Mucosa of descending colon (tissue), 3 donors: Measurements from ENCODE around the gene FBLN1. TPM values are rescaled to one million over a fixed set of nuclear protein-coding genes. Genes with fewer than 3 reads are reported as not detected.

Experiments used
- ATAC-seq: fragments of 200-7000 bp; cut with Tn5 transposase; one replicate; pipeline ENCODE4 v1.9.1; 2020; ENCODE audit warnings: mild to moderate bottlenecking, moderate library complexity
- DNase-seq, 3 donors: peaks; one replicate each; pipeline ENCODE4 v3.0.0-alpha.2; 2020
- H3K36me3 ChIP-seq: fragments of 200-600 bp; one replicate; pipeline ENCODE4 v1.8.0; 2021; ENCODE audit warnings: low read depth, mild to moderate bottlenecking
- H3K4me1 ChIP-seq: fragments of 200-600 bp; one replicate; pipeline ENCODE4 v1.8.0; 2021; ENCODE audit warnings: low read depth, mild to moderate bottlenecking
- H3K4me3 ChIP-seq: fragments of 200-600 bp; one replicate; pipeline ENCODE4 v1.8.0; 2021; ENCODE audit warnings: mild to moderate bottlenecking
- H3K9me3 ChIP-seq: fragments of 200-600 bp; one replicate; pipeline ENCODE4 v1.8.0; 2021; ENCODE audit warnings: mild to moderate bottlenecking
- intact Hi-C, 2 donors: fragments of 100-400 bp; cut with DNase I in 1 of 2; cut with micrococcal nuclease in 1 of 2; formaldehyde crosslinking; loops; one replicate each; pipeline versions ENCODE4 v1.11.0 to v1.11.1; 2022; cut with DNase I, micrococcal nuclease
- total RNA-seq, 3 donors: library from RNA; stranded (reverse); fragmentation: NEBNext Ultra II Directional in 2 of 3; extraction: Animal tissue kit (Norgen Biotek cat#: 25700) in 2 of 3; gene quantifications; one replicate each; pipeline versions ENCODE4 v1.2.1 to v1.2.4, GENCODE V29; 2021 to 2023
- TF ChIP-seq, protein P1 (sequence below): fragments of 200-600 bp; IDR thresholded peaks from one replicate; pipeline ENCODE4 v1.8.0; 2022; ENCODE audit warnings: antibody characterized with exemption, mild to moderate bottlenecking
- donor health status: DM: no; HTN: no; CAD: no; lungs with moderate emphysema.
- donor health status: DM: no; HTN: no; CAD: no.
- donor health status: DM: no; HTN: yes; CAD: no.

The FBLN1 gene
- total RNA-seq, 3 donors from 2014 or later: 34.1 to 198 (median 88.3) TPM

DNA sequence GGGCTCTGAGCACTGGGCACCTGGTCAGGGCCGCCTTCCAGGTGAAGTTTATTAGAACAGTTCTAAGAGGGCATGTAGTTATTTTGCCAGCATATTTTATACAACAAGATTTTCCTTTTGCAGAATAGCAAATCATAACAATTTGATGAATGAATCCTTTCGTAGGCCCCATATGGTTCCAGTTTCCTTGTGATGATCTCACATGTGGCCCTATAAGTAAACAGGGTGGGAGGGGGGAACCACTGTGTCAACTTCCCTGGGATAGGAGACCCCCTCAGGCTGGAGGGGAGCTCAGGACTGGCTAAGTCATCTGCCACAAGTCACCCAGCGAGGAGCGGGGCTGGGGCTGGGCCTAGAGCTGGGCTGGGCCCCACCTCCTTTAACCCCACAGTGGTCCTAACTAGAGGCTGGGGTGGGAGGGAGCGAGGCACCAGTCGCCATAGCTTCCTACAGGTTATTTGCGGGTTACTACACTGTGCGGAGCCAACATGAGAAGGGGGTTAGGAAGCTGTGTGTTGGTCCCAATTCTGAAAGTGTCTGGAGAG lies 4.2 kb downstream of the FBLN1 start:
- Histone ChIP-seq H3K4me1 (peaks cover 5% of the 10 kb centered on the region), H3K36me3 (no peaks in the 10 kb centered on the region), H3K9me3 (no peaks in the 10 kb centered on the region), H3K4me3 (no peak overlapping the region)
- TF ChIP-seq, protein P1, sequence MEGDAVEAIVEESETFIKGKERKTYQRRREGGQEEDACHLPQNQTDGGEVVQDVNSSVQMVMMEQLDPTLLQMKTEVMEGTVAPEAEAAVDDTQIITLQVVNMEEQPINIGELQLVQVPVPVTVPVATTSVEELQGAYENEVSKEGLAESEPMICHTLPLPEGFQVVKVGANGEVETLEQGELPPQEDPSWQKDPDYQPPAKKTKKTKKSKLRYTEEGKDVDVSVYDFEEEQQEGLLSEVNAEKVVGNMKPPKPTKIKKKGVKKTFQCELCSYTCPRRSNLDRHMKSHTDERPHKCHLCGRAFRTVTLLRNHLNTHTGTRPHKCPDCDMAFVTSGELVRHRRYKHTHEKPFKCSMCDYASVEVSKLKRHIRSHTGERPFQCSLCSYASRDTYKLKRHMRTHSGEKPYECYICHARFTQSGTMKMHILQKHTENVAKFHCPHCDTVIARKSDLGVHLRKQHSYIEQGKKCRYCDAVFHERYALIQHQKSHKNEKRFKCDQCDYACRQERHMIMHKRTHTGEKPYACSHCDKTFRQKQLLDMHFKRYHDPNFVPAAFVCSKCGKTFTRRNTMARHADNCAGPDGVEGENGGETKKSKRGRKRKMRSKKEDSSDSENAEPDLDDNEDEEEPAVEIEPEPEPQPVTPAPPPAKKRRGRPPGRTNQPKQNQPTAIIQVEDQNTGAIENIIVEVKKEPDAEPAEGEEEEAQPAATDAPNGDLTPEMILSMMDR: no peak
- intact Hi-C loops: no loop called here
- DNase-seq (peak in 1 of 3 donors; percentile 19), ATAC-seq (no peak)

DNA sequence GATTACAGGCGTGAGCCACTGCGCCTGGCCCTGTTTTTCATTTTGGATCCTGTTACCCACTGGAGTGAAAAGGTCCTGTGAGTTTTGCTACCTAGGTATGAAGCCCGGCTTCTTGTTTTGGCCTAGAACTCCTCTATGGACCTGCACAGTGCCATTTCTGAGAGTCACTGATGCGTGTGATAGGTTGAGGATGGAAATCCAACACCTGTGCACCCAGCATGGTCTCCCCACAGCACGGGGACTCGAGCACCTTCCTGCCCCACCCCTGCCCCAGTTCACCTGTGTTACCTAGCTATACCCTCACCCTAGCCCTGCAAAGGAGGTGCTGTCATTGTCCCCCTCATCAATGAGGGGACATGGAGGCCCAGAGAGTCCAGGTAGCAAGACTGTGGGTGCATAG lies 5.1 kb downstream of the FBLN1 start:
- H3K4me1 ChIP-seq: peaks cover 5% of the 10 kb centered on the region
- no peaks in the 10 kb centered on the region for H3K36me3 ChIP-seq
- ATAC-seq: no peak
- no peak overlapping the region for H3K4me3 ChIP-seq
- TF ChIP-seq, protein P1: no peak
- intact Hi-C loops: no loop called here
- peak in 1 of 3 donors; percentile 11 for DNase-seq
- H3K9me3 ChIP-seq: no peaks in the 10 kb centered on the region

DNA sequence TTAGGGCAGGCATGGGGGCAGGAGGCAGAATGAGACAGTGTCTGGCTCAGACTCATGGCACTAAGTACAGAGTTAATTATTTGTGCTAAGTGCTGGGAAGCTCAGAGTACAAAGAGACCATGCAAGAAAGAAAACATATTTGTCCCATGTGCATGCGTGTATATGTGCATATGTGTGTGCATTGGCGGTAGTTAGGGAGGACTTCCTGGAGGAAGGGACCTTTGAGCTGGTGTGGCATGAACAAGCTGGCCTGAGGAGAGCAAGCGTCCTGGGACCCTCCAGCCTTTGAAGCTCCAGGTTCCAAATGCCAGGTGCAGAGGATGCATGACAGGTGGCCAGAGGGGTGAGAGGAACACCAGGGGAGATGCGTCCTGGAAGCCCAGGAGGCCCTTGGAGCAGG lies 6.1 kb downstream of the FBLN1 start:
- DNase-seq (peak in 1 of 3 donors; percentile 17), ATAC-seq (no peak)
- Histone ChIP-seq H3K9me3 (no peaks in the 10 kb centered on the region), H3K4me1 (no peaks in the 10 kb centered on the region), H3K4me3 (no peak overlapping the region), H3K36me3 (no peaks in the 10 kb centered on the region)
- TF ChIP-seq, protein P1: no peak
- intact Hi-C loops: no loop called here

DNA sequence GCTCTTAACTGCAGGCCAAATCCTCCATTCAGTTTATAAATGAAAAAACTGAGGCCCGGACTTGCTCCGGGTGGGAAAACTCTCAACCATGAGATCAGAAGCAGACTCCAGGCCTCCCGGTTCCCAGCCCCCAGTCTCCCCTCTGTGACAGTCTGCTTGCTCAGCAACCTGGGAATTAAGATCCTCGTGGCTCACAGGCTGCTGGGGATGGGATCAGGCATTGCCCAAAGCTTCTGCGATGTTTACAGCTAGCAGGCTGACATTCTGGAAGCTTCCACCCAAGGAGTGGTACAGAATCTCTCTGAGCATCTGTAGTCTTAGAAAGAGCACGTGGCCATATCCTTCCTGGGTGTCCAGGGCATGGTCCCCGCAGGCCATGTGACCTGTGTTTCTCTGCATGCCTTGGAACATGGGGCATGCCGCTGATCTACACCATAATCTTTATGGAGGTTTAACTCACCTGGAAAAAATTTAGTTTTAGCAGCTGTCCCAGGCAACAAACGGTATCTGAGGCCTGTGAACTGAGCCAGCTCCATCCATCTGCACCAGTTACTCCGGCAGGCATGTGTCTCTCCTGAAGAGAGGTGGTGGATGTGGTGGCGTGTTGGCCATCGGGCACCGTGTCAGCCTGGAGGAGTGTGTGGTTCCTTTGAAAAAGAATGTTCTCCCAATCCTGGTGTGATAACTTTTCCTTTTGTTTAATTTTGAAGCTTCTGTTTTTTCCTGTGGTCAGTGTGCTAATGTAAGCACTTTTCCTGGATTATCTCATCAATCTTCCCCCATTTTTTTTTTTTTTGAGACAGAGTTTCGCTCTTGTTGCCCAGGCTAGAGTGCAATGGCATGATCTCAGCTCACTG lies 7.9 kb downstream of the FBLN1 start:
- intact Hi-C loops: no loop called here
- peak in 1 of 3 donors; percentile 33 for DNase-seq

DNA sequence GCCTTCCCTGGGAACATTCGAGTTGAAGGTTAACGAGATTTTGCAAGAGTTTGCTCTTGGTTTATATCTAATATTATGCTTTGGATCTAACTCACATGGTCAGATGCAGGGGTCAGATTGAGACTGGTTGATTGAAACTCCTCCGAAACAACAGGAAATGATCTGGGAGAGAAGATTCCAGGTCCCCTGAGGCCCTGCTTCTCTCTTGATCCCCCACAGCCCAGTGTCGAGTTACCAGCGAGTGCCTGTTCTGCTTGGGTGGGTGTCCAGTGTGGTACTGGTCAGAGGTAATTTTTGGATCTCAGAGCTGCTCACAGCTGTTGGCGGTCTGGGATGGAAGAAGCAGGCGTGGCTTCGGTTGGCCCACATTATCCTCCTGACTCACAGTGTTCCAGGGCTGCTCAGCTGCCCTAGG lies 9.2 kb downstream of the FBLN1 start:
- ATAC-seq: peak; percentile 69
- intact Hi-C loops: no loop called here
- peak; percentile 45 to 62 (median 52) for DNase-seq
- Histone ChIP-seq H3K9me3 (no peaks in the 10 kb centered on the region), H3K4me1 (no peaks in the 10 kb centered on the region), H3K36me3 (no peaks in the 10 kb centered on the region), H3K4me3 (no peak overlapping the region)
- TF ChIP-seq, protein P1: no peak

More for the DNA sequence above, 7.9 kb downstream of the FBLN1 start:
- Histone ChIP-seq H3K4me1 (no peaks in the 10 kb centered on the region), H3K4me3 (no peak overlapping the region), H3K36me3 (no peaks in the 10 kb centered on the region), H3K9me3 (no peaks in the 10 kb centered on the region)
- ATAC-seq: no peak
- TF ChIP-seq, protein P1: no peak
